Keratinocyte (primary cell): ENCODE data around the gene EEF1G.

Experiments
- CTCF ChIP-seq, 3 experiments: IDR thresholded peaks in 1 of 3; conservative IDR thresholded peaks in 1 of 3; optimal IDR thresholded peaks in 1 of 3; 2 replicates in 2 of 3; 3 replicates in 1 of 3; pipeline versions ENCODE3 to v1.5.1; 2011; ENCODE audit warnings: low read length in 3 of 3, mild to moderate bottlenecking in 3 of 3, moderate library complexity in 2 of 3, control low read depth in 1 of 3, inconsistent platforms in 1 of 3; ENCODE audit not compliant: insufficient read depth in 2 of 3; ENCODE audit errors: extremely low read depth in 1 of 3
- EZH2 ChIP-seq: IDR thresholded peaks from one replicate; pipeline ENCODE4 v1.6.1; 2012; ENCODE audit warnings: inconsistent platforms, mild to moderate bottlenecking, low read length, moderate library complexity

GRCh38 chr11:62546929-62547625, 26.6 kb downstream of the EEF1G start:
- TF ChIP-seq CTCF (optimal IDR thresholded peaks at IDR 0.05 in 1 of 3, IDR thresholded peaks at IDR 0.05 in 1 of 3, conservative IDR thresholded peaks at IDR 0.05 in 1 of 3; ENCODE audit: extremely low read depth in 1 of 3, insufficient read depth in 2 of 3, low read length in 3 of 3) = no peak
- no peak for TF ChIP-seq EZH2
